ENCODE data around the gene EVX1.
A peak's percentile ranks its signal among the peaks of the same experiment; 100 is the strongest.

The EVX1 gene

DNA sequence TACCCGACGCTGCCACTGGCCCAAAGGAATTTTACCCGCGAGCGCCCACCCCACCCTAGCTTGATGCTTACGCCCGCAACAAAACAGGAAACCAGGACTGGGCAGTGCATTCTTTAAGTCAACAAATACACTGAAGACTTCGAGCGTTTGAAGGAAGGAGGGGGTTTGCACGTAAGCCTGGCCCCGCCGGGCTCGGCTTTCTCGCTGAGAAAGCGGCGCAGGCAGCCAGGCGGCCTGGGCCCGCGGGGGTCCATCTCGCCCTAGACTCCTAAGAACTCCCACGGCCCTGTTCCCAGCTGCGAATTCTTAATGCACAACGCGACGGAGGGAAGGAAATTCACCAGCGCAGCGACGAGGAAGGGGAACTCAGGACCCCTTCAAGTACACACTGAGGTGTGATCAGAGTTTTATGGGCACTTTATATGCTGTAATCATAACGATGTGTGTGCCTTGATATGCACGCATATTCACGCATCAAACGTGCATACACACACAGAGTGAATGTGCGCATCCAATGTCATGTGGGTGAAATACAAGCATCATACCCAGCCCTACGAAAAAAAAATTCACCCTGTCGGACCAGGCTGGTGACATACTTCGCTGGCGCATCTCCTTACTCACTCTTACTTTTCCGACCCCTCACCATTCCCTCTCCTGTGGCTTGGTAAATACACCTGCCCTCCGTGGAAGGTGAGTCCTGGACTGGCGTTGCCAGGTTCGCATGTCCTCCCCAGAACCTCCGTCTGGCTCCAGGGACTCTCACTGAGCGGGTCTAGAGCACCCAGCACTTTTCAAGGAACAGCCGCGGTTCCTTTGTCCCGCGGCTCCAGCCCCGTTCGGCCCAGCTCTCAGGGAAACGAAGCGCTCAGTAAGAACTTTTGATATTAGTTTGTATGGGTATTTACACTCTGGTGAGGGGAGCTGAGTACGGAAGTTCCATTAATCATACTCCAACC is 37.0 kb upstream of the EVX1 start:
- H3K27me3 ChIP-seq (ENCODE audit: control insufficient read depth in 5 of 5, insufficient read depth in 4 of 5, low read length in 5 of 5) = peaks cover 56 to 86% (median 72%) of the 10 kb centered on the region in 5 donors

DNA sequence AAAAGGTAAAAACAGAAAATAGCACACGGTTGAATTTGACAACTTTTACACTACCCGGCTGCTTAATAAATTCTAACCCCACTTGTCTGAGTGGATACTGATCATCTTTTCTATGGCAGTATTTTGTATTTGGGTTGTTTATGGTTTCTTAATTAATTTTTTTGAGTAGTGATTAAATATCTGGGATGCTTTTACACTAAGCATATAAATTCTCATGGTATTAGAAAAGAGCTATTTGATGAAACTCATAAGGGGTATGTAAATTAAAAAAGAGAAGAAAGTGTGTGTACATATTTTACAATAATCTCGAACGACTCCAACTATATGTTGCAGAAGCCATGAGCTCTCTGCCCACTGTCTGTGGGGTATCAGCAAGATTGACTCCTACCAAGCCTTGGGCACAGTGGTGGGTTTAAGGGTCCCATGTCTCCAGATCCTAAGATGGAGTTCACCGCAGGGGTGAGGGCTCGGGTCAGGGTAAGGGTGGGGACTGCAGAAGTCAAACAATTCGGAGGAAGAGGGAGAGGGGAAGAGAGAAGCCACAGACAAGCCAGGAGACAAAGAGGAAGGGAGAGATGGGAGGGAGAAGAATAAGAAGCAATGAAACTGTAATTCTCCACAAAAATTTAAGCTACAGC is 35.1 kb upstream of the EVX1 start:
- no peaks in the 10 kb centered on the region for H3K36me3 ChIP-seq (ENCODE audit: control insufficient read depth in 5 of 5, insufficient read depth in 5 of 5, low read length in 5 of 5)
- no peak overlapping the region for H3K4me3 ChIP-seq (ENCODE audit: low read depth in 1 of 5, low read length in 5 of 5)
- H3K9ac ChIP-seq (ENCODE audit: low read length in 5 of 5) = no peak overlapping the region
- H3K27me3 ChIP-seq (ENCODE audit: control insufficient read depth in 5 of 5, insufficient read depth in 4 of 5, low read length in 5 of 5) = peaks cover 53 to 84% (median 69%) of the 10 kb centered on the region in 5 donors
- no peak overlapping the region for H3K27ac ChIP-seq (ENCODE audit: low read depth, low read length)
- H3K4me1 ChIP-seq (ENCODE audit: control insufficient read depth in 5 of 5, insufficient read depth in 5 of 5, low read length in 5 of 5) = peaks cover 0 to 27% (median 20%) of the 10 kb centered on the region in 5 donors
- peaks cover 0 to 2% (median 0%) of the 10 kb centered on the region in 5 donors for H3K9me3 ChIP-seq (ENCODE audit: control insufficient read depth in 5 of 5, low read length in 5 of 5)

More for the DNA sequence above, 37.0 kb upstream of the EVX1 start:
- Histone ChIP-seq H3K36me3 (ENCODE audit: control insufficient read depth in 5 of 5, insufficient read depth in 5 of 5, low read length in 5 of 5) (no peaks in the 10 kb centered on the region), H3K4me1 (ENCODE audit: control insufficient read depth in 5 of 5, insufficient read depth in 5 of 5, low read length in 5 of 5) (peaks cover 0 to 40% (median 32%) of the 10 kb centered on the region in 5 donors), H3K9ac (ENCODE audit: low read length in 5 of 5) (no peak overlapping the region), H3K9me3 (ENCODE audit: control insufficient read depth in 5 of 5, low read length in 5 of 5) (peaks cover 0 to 2% (median 0%) of the 10 kb centered on the region in 5 donors), H3K27ac (ENCODE audit: low read depth, low read length) (no peak overlapping the region), H3K4me3 (ENCODE audit: low read depth in 1 of 5, low read length in 5 of 5) (peak overlapping the region in 4 of 5 donors; percentile 30 to 55 (median 37))

- Histone ChIP-seq H3K27ac (ENCODE audit: low read depth, low read length) (no peak overlapping the region), H3K27me3 (ENCODE audit: control insufficient read depth in 5 of 5, insufficient read depth in 4 of 5, low read length in 5 of 5) (peaks cover 41 to 79% (median 66%) of the 10 kb centered on the region in 5 donors), H3K4me3 (ENCODE audit: low read depth in 1 of 5, low read length in 5 of 5) (no peak overlapping the region), H3K9me3 (ENCODE audit: control insufficient read depth in 5 of 5, low read length in 5 of 5) (peaks cover 0 to 2% (median 0%) of the 10 kb centered on the region in 5 donors), H3K9ac (ENCODE audit: low read length in 5 of 5) (no peak overlapping the region), H3K36me3 (ENCODE audit: control insufficient read depth in 5 of 5, insufficient read depth in 5 of 5, low read length in 5 of 5) (no peaks in the 10 kb centered on the region), H3K4me1 (ENCODE audit: control insufficient read depth in 5 of 5, insufficient read depth in 5 of 5, low read length in 5 of 5) (peaks cover 0 to 38% (median 31%) of the 10 kb centered on the region in 5 donors)
Measured at GRCh38 chr7:27208998-27209397, 33.6 kb upstream of the EVX1 start.

- no peaks in the 10 kb centered on the region for H3K36me3 ChIP-seq (ENCODE audit: control insufficient read depth in 5 of 5, insufficient read depth in 5 of 5, low read length in 5 of 5)
- peaks cover 31 to 76% (median 58%) of the 10 kb centered on the region in 5 donors for H3K27me3 ChIP-seq (ENCODE audit: control insufficient read depth in 5 of 5, insufficient read depth in 4 of 5, low read length in 5 of 5)
- peak overlapping the region in 1 of 5 donors; percentile 57 for H3K4me3 ChIP-seq (ENCODE audit: low read depth in 1 of 5, low read length in 5 of 5)
- no peak overlapping the region for H3K27ac ChIP-seq (ENCODE audit: low read depth, low read length)
- H3K9me3 ChIP-seq (ENCODE audit: control insufficient read depth in 5 of 5, low read length in 5 of 5) = peaks cover 0 to 2% (median 0%) of the 10 kb centered on the region in 5 donors
- H3K4me1 ChIP-seq (ENCODE audit: control insufficient read depth in 5 of 5, insufficient read depth in 5 of 5, low read length in 5 of 5) = peaks cover 0 to 31% (median 24%) of the 10 kb centered on the region in 5 donors
- H3K9ac ChIP-seq (ENCODE audit: low read length in 5 of 5) = no peak overlapping the region
Measured at GRCh38 chr7:27209933-27210440, 32.6 kb upstream of the EVX1 start.

- peaks cover 0 to 26% (median 18%) of the 10 kb centered on the region in 5 donors for H3K4me1 ChIP-seq (ENCODE audit: control insufficient read depth in 5 of 5, insufficient read depth in 5 of 5, low read length in 5 of 5)
- no peak overlapping the region for H3K27ac ChIP-seq (ENCODE audit: low read depth, low read length)
- peak overlapping the region in 1 of 5 donors; percentile 54 for H3K9ac ChIP-seq (ENCODE audit: low read length in 5 of 5)
- H3K4me3 ChIP-seq (ENCODE audit: low read depth in 1 of 5, low read length in 5 of 5) = peak overlapping the region in 4 of 5 donors; percentile 44 to 57 (median 56)
- H3K9me3 ChIP-seq (ENCODE audit: control insufficient read depth in 5 of 5, low read length in 5 of 5) = peaks cover 0 to 2% (median 0%) of the 10 kb centered on the region in 5 donors
- peaks cover 25 to 70% (median 52%) of the 10 kb centered on the region in 5 donors for H3K27me3 ChIP-seq (ENCODE audit: control insufficient read depth in 5 of 5, insufficient read depth in 4 of 5, low read length in 5 of 5)
- H3K36me3 ChIP-seq (ENCODE audit: control insufficient read depth in 5 of 5, insufficient read depth in 5 of 5, low read length in 5 of 5) = no peaks in the 10 kb centered on the region
Measured at GRCh38 chr7:27210441-27211083, 32.0 kb upstream of the EVX1 start.

GRCh38 chr7:27211084-27211446 is 31.5 kb upstream of the EVX1 start:
- H3K36me3 ChIP-seq (ENCODE audit: control insufficient read depth in 5 of 5, insufficient read depth in 5 of 5, low read length in 5 of 5) = no peaks in the 10 kb centered on the region
- H3K9me3 ChIP-seq (ENCODE audit: control insufficient read depth in 5 of 5, low read length in 5 of 5) = no peaks in the 10 kb centered on the region
- no peak overlapping the region for H3K9ac ChIP-seq (ENCODE audit: low read length in 5 of 5)
- H3K27ac ChIP-seq (ENCODE audit: low read depth, low read length) = no peak overlapping the region
- H3K27me3 ChIP-seq (ENCODE audit: control insufficient read depth in 5 of 5, insufficient read depth in 4 of 5, low read length in 5 of 5) = peaks cover 20 to 65% (median 48%) of the 10 kb centered on the region in 5 donors
- no peak overlapping the region for H3K4me3 ChIP-seq (ENCODE audit: low read depth in 1 of 5, low read length in 5 of 5)
- H3K4me1 ChIP-seq (ENCODE audit: control insufficient read depth in 5 of 5, insufficient read depth in 5 of 5, low read length in 5 of 5) = peaks cover 0 to 22% (median 16%) of the 10 kb centered on the region in 5 donors

DNA sequence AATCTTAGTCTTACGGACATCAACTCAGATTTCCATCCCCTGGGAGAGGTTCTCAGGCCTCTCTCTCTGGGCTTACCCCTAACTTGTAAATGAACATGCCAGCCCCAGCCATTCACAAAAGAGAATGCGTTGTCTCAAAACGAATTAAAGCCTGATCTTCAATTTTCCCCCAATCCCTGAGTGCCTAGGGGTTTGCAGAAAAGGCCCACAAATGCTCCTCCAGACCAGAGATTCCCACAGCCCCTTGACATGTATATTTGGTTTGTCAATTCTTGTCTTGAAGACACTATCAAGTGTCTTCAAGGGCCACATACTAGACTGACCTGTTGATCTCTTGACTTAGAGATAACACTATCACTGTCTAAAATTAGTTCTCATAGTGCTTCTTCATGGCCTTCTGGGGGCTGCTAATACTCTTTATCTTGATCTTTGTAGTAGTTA is 30.8 kb upstream of the EVX1 start:
- Histone ChIP-seq H3K36me3 (ENCODE audit: control insufficient read depth in 5 of 5, insufficient read depth in 5 of 5, low read length in 5 of 5) (no peaks in the 10 kb centered on the region), H3K4me3 (ENCODE audit: low read depth in 1 of 5, low read length in 5 of 5) (no peak overlapping the region), H3K9ac (ENCODE audit: low read length in 5 of 5) (no peak overlapping the region), H3K27ac (ENCODE audit: low read depth, low read length) (no peak overlapping the region), H3K4me1 (ENCODE audit: control insufficient read depth in 5 of 5, insufficient read depth in 5 of 5, low read length in 5 of 5) (peaks cover 0 to 22% (median 16%) of the 10 kb centered on the region in 5 donors), H3K9me3 (ENCODE audit: control insufficient read depth in 5 of 5, low read length in 5 of 5) (no peaks in the 10 kb centered on the region), H3K27me3 (ENCODE audit: control insufficient read depth in 5 of 5, insufficient read depth in 4 of 5, low read length in 5 of 5) (peaks cover 18 to 58% (median 48%) of the 10 kb centered on the region in 5 donors)

GRCh38 chr7:27212497-27213432 is 29.8 kb upstream of the EVX1 start:
- Histone ChIP-seq H3K36me3 (ENCODE audit: control insufficient read depth in 5 of 5, insufficient read depth in 5 of 5, low read length in 5 of 5) (no peaks in the 10 kb centered on the region), H3K4me3 (ENCODE audit: low read depth in 1 of 5, low read length in 5 of 5) (peak overlapping the region in 1 of 5 donors; percentile 39), H3K27me3 (ENCODE audit: control insufficient read depth in 5 of 5, insufficient read depth in 4 of 5, low read length in 5 of 5) (peaks cover 23 to 55% (median 48%) of the 10 kb centered on the region in 5 donors), H3K9me3 (ENCODE audit: control insufficient read depth in 5 of 5, low read length in 5 of 5) (no peaks in the 10 kb centered on the region), H3K27ac (ENCODE audit: low read depth, low read length) (no peak overlapping the region), H3K9ac (ENCODE audit: low read length in 5 of 5) (no peak overlapping the region), H3K4me1 (ENCODE audit: control insufficient read depth in 5 of 5, insufficient read depth in 5 of 5, low read length in 5 of 5) (peaks cover 0 to 22% (median 16%) of the 10 kb centered on the region in 5 donors)

Data from subcutaneous abdominal adipose tissue (tissue), 5 donors.